Measurements from ENCODE around the gene PPP1CA. TPM values are rescaled to one million over a fixed set of nuclear protein-coding genes. Genes with fewer than 3 reads are reported as not detected.

PPP1CA gene
- 10 to 100 TPM; 73.1 to 93.4 (median 79.1) TPM for total RNA-seq
- polyA plus RNA-seq: 79.4 TPM
- long read RNA-seq, donor 1, transcript PPP1CA-204 (6 exons, 1,677 nt): minor isoform, 12 of 218 reads
- long read RNA-seq, donor 1, transcript PPP1CA-203 (7 exons, 1,476 nt): major isoform, 178 of 218 reads
- long read RNA-seq, donor 1, partial matches to known transcripts: 6 of 218 reads
- long read RNA-seq, donor 1, other reads (novel, unspliced or antisense): 16 of 218 reads
- long read RNA-seq, donor 2, transcript PPP1CA-203 (7 exons, 1,476 nt): major isoform, 64 of 87 reads
- long read RNA-seq, donor 2, transcript PPP1CA-204 (6 exons, 1,677 nt): minor isoform, 8 of 87 reads
- long read RNA-seq, donor 2, partial matches to known transcripts: 2 of 87 reads
- long read RNA-seq, donor 2, other reads (novel, unspliced or antisense): 12 of 87 reads
- long read RNA-seq, donor 3, transcript PPP1CA-204 (6 exons, 1,677 nt): minor isoform, 25 of 379 reads
- long read RNA-seq, donor 3, transcript PPP1CA-202 (6 exons, 1,054 nt): minor isoform, 9 of 379 reads
- long read RNA-seq, donor 3, transcript PPP1CA-203 (7 exons, 1,476 nt): major isoform, 318 of 379 reads
- long read RNA-seq, donor 3, partial matches to known transcripts: 1 of 379 reads
- long read RNA-seq, donor 3, other reads (novel, unspliced or antisense): 20 of 379 reads
- long read RNA-seq, donor 4, transcript PPP1CA-204 (6 exons, 1,677 nt): minor isoform, 9 of 105 reads
- long read RNA-seq, donor 4, transcript PPP1CA-203 (7 exons, 1,476 nt): major isoform, 82 of 105 reads
- long read RNA-seq, donor 4, partial matches to known transcripts: 0 of 105 reads
- long read RNA-seq, donor 4, other reads (novel, unspliced or antisense): 9 of 105 reads

GRCh38 chr11:67401495-67402191 is at the start of gene PPP1CA:
Gene PPP1CA, minus strand, starts transcription at chr11:67401858. Its CDS starts 76 bp downstream, at chr11:67401782.
- peak within 1 kb of the TSS; percentile 97 for H3K27ac ChIP-seq (ENCODE audit: low read length)
- H3K27me3 ChIP-seq (ENCODE audit: control insufficient read depth, insufficient read depth): no peaks in the 10 kb centered on the region
- under 1% methylated on average over 73 of the region's 73 CpGs for WGBS
- H3K4me1 ChIP-seq (ENCODE audit: control insufficient read depth, insufficient read depth, low read length): peaks cover 6% of the 10 kb centered on the region
- ATAC-seq: peak; percentile 80 to 87
- intact Hi-C loops (cut with DNase I): loop anchor here in 2 of 4 donors (5.0 to 10.0 kb wide), 3 partner anchors 66 to 106 kb away; partner anchors contain the start of genes CDK2AP2 (in 2 of the 2), PITPNM1 (in 2 of the 2) and TMEM134 (in 1 of the 2)
- DNase-seq: peak; percentile 92 to 97 (median 96)
- H3K4me3 ChIP-seq (ENCODE audit: low read length): peak within 1 kb of the TSS; percentile 80
- no peaks in the 10 kb centered on the region for H3K9me3 ChIP-seq (ENCODE audit: control insufficient read depth, low read length)

DNA sequence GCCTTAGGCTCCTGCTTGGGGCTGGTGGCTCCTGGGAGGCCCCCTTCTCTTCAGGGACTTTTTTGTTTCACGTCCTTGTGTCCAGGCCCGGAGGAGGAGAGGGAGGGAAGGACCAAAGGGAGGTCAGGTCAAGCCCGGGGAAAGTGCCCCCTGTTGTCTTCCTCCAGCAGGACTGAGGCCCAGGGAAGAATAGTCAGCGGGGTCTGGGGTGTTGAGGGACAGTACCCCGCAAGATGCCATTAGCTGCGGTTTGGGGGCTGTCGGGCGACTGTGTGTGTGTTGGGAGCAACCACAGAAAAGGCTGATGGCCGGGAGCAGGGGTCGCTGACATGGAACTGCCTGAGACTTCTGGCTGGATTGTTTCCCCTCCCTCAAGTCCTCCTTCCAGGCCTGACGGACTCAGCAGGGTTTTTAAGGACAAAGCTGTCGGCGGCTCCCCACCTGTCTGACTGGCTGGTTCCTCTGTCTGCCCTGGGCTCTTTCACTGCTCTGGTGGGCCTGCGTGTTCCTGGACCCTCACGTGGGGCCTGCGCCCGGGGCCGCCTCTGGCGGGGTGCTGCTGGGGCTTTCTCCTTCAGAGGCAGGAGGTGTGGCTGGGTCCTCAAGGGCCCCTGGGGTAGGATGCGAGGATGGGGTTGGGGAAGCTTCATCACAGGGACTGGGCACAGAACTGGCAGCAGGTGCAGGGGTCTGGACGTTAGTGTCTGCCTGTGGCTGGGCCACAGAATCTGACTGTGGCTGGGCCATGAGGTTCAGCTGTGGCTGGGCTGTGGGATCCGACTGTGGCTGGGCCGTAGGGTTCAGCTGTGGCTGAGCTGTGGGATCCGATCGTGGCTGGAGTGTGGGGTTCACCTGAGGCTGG is 49.4 kb upstream of the PPP1CA start:
- Histone ChIP-seq H3K4me1 (ENCODE audit: control insufficient read depth, insufficient read depth, low read length) (no peaks in the 10 kb centered on the region), H3K27ac (ENCODE audit: low read length) (no peak overlapping the region), H3K27me3 (ENCODE audit: control insufficient read depth, insufficient read depth) (no peaks in the 10 kb centered on the region), H3K9me3 (ENCODE audit: control insufficient read depth, low read length) (no peaks in the 10 kb centered on the region), H3K4me3 (ENCODE audit: low read length) (no peak overlapping the region)
- 89% methylated on average over 25 of the region's 25 CpGs for WGBS
- no peak for ATAC-seq
- intact Hi-C loops (cut with DNase I): no loop called here
- DNase-seq: peak in 2 of 3 donors; percentile 34 to 58

DNA sequence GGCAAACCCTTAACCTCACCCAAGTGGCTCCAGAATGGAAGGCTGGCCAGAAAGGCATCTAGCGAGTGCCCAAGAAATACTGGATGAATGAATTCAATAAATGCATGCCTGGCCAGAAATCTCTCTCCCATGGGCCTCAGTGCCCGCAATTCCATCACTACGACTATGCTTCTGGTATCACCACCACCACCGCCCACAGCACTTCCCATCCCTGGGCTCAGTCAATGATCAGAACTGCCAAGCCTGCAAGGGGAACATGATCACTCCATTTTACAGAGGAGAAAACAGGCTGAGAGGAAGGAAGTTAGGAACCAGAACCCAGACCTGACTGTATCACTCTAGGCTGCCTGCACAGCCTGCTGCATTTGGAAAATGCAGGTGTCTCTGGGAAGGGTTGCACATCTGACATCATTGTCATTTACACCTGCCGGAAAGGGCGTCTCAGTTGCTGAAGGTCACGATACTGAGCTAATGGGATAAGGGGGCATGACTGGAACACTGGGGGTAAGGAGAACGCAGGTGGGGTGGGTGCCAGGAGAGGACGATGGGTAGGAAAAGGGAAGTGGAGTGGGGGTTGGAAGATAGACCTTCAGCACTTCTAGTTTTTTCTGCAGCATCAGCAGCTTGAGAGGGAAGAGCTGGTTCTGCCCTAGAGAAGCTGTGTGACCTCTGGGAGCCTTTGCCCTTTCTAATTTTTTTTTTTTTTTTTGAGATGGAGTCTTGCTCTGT is 47.6 kb upstream of the PPP1CA start:
- DNase-seq (peak in 2 of 3 donors; percentile 16 to 33), ATAC-seq (no peak)
- Histone ChIP-seq H3K4me1 (ENCODE audit: control insufficient read depth, insufficient read depth, low read length) (no peaks in the 10 kb centered on the region), H3K27ac (ENCODE audit: low read length) (no peak overlapping the region), H3K9me3 (ENCODE audit: control insufficient read depth, low read length) (no peaks in the 10 kb centered on the region), H3K4me3 (ENCODE audit: low read length) (no peak overlapping the region), H3K27me3 (ENCODE audit: control insufficient read depth, insufficient read depth) (no peaks in the 10 kb centered on the region)
- 69% methylated on average over 9 of the region's 9 CpGs for WGBS
- intact Hi-C loops (cut with DNase I): no loop called here

- DNase-seq (no peak), ATAC-seq (no peak)
- Histone ChIP-seq H3K4me3 (ENCODE audit: low read length) (no peak overlapping the region), H3K4me1 (ENCODE audit: control insufficient read depth, insufficient read depth, low read length) (no peaks in the 10 kb centered on the region), H3K27ac (ENCODE audit: low read length) (no peak overlapping the region), H3K9me3 (ENCODE audit: control insufficient read depth, low read length) (no peaks in the 10 kb centered on the region), H3K27me3 (ENCODE audit: control insufficient read depth, insufficient read depth) (no peaks in the 10 kb centered on the region)
- WGBS: 94% methylated on average over 7 of the region's 7 CpGs
- intact Hi-C loops (cut with DNase I): no loop called here
These were observed 46.6 kb upstream of the PPP1CA start for GRCh38 chr11:67448220-67448609.

- no peak overlapping the region for H3K4me3 ChIP-seq (ENCODE audit: low read length)
- no peaks in the 10 kb centered on the region for H3K27me3 ChIP-seq (ENCODE audit: control insufficient read depth, insufficient read depth)
- H3K9me3 ChIP-seq (ENCODE audit: control insufficient read depth, low read length): no peaks in the 10 kb centered on the region
- WGBS: 82% methylated on average over 5 of the region's 5 CpGs
- H3K4me1 ChIP-seq (ENCODE audit: control insufficient read depth, insufficient read depth, low read length): no peaks in the 10 kb centered on the region
- no peak overlapping the region for H3K27ac ChIP-seq (ENCODE audit: low read length)
- no peak for DNase-seq
- intact Hi-C loops (cut with DNase I): no loop called here
- no peak for ATAC-seq
These were observed 43.9 kb upstream of the PPP1CA start for GRCh38 chr11:67445515-67445914.

- Histone ChIP-seq H3K4me3 (ENCODE audit: low read length) (peak overlapping the region; percentile 96), H3K9me3 (ENCODE audit: control insufficient read depth, low read length) (no peaks in the 10 kb centered on the region), H3K27ac (ENCODE audit: low read length) (peak overlapping the region; percentile 71), H3K27me3 (ENCODE audit: control insufficient read depth, insufficient read depth) (no peaks in the 10 kb centered on the region), H3K4me1 (ENCODE audit: control insufficient read depth, insufficient read depth, low read length) (no peaks in the 10 kb centered on the region)
- DNase-seq (peak in 1 of 3 donors; percentile 60), ATAC-seq (peak; percentile 1)
- intact Hi-C loops (cut with DNase I): no loop called here
- WGBS: 35% methylated on average over 45 of the region's 45 CpGs
These were observed 41.1 kb upstream of the PPP1CA start for GRCh38 chr11:67442504-67443404.

- peak in 1 of 3 donors; percentile 73 for DNase-seq
- no peaks in the 10 kb centered on the region for H3K27me3 ChIP-seq (ENCODE audit: control insufficient read depth, insufficient read depth)
- no peak overlapping the region for H3K4me3 ChIP-seq (ENCODE audit: low read length)
- H3K4me1 ChIP-seq (ENCODE audit: control insufficient read depth, insufficient read depth, low read length): no peaks in the 10 kb centered on the region
- no peaks in the 10 kb centered on the region for H3K9me3 ChIP-seq (ENCODE audit: control insufficient read depth, low read length)
- 87% methylated on average over 28 of the region's 28 CpGs for whole genome bisulfite sequencing
- ATAC-seq: no peak
- H3K27ac ChIP-seq (ENCODE audit: low read length): no peak overlapping the region
- intact Hi-C loops (cut with DNase I): no loop called here
These were observed 40.2 kb upstream of the PPP1CA start for GRCh38 chr11:67441731-67442351.

GRCh38 chr11:67441098-67441563 is 39.5 kb upstream of the PPP1CA start:
- Histone ChIP-seq H3K4me3 (ENCODE audit: low read length) (no peak overlapping the region), H3K27me3 (ENCODE audit: control insufficient read depth, insufficient read depth) (no peaks in the 10 kb centered on the region), H3K4me1 (ENCODE audit: control insufficient read depth, insufficient read depth, low read length) (no peaks in the 10 kb centered on the region), H3K9me3 (ENCODE audit: control insufficient read depth, low read length) (no peaks in the 10 kb centered on the region), H3K27ac (ENCODE audit: low read length) (no peak overlapping the region)
- intact Hi-C loops (cut with DNase I): no loop called here
- WGBS: 90% methylated on average over 21 of the region's 21 CpGs
- peak in 1 of 3 donors; percentile 55 for DNase-seq
- ATAC-seq: no peak

All from right cardiac atrium (tissue), 5 donors.